Adipocyte (in vitro differentiated cells): ENCODE results near the gene TFEC.
"Not testable (repeated sequence)": the region's sequence is repeated elsewhere in the genome, so short reads cannot be mapped to it uniquely, and the experiment has no call there.

Source experiments
- DNase-seq: peaks from one replicate; pipeline ENCODE4 v3.0.0-alpha.2; 2015; ENCODE audit warnings: low read depth
- H3K27me3 ChIP-seq: replicated peaks from 2 replicates; pipeline ENCODE4 v1.7.0; 2013; ENCODE audit warnings: mild to moderate bottlenecking, low read length, moderate library complexity; ENCODE audit not compliant: control insufficient read depth, insufficient read depth
- H3K36me3 ChIP-seq: 2 replicates; pipeline ENCODE4 v1.7.0; 2013; ENCODE audit warnings: low read length, mild to moderate bottlenecking, moderate library complexity; ENCODE audit not compliant: control insufficient read depth, insufficient read depth, severe bottlenecking
- H3K4me1 ChIP-seq: 2 replicates; pipeline ENCODE4 v1.7.0; 2013; ENCODE audit warnings: mild to moderate bottlenecking, low read length, moderate library complexity; ENCODE audit not compliant: control insufficient read depth, insufficient read depth
- H3K4me3 ChIP-seq: 2 replicates; pipeline ENCODE4 v1.7.0; 2013; ENCODE audit warnings: mild to moderate bottlenecking, low read length, moderate library complexity
- H3K9ac ChIP-seq: 2 replicates; pipeline ENCODE4 v1.7.0; 2013; ENCODE audit warnings: mild to moderate bottlenecking, low read length, moderate library complexity
- H3K9me3 ChIP-seq: 2 replicates; pipeline ENCODE4 v1.7.0; 2013; ENCODE audit warnings: mild to moderate bottlenecking, low read length, moderate library complexity; ENCODE audit not compliant: control insufficient read depth

Gene TFEC

DNA sequence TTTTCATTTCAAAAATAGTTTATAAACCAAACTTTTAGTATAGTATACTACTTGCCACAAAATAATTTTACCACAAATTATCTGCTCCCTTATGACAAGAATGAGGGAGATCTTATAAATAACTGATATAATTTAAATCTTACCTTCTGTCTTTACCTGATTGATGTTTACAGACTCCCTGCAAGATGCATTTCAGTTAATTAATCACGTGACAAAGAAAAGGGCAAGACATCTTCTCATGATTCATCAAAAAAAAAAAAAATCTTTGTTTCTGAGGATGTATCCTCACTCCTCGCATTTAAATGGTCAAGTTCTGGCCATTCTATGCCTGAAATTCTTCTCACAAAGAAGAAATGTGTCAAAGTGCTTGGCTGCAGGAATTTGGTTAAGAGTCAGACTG, 2.3 kb upstream of the TFEC start:
- Histone ChIP-seq H3K4me3 (no peak overlapping the region), H3K27me3 (no peaks in the 10 kb centered on the region), H3K36me3 (no peaks in the 10 kb centered on the region), H3K4me1 (peaks cover 14% of the 10 kb centered on the region), H3K9ac (no peak overlapping the region), H3K9me3 (no peaks in the 10 kb centered on the region)
- DNase-seq, result no peak

DNA sequence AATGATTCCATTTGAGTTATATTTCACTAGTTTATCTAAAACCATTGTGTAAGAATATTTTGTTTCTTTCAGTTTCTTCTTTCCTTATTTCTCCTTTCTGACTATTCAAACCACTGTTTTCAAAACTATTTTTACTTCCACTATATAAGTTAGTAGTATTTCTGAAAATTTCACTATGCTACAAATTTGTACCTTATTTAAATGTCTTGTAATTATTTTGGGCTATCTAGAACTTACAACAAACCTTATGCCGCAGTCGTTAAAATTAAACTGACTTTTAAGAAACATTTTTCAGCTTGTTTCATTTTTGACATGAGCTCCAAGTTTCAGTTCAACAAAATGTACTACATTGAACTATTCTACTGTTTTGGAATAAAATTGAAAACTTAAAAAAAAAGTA, 1.8 kb downstream of the TFEC start:
- Histone ChIP-seq H3K4me1 (peaks cover 28% of the 10 kb centered on the region), H3K9me3 (no peaks in the 10 kb centered on the region)
- no peak for DNase-seq

DNA sequence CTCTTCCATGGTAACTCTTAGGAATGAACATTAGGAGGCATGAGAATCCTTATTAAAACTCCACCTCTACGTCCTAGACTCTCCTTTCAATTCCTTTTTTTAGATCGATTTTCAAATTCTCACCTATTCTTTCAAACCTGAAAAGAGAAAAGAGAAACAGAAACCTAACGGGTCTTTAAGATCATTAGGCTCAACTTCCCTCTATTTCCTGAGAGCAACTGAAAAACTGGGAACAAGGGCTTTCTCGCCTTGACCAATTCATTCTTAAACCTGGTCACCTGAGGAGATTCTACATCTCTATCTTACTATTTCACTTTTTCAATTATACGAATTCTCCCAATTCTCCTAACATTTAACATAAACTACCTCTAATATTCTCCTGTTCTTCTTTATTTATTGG, 2.8 kb downstream of the TFEC start:
- Histone ChIP-seq H3K9me3 (no peaks in the 10 kb centered on the region), H3K4me3 (no peak overlapping the region), H3K9ac (no peak overlapping the region), H3K4me1 (peaks cover 28% of the 10 kb centered on the region), H3K27me3 (no peaks in the 10 kb centered on the region), H3K36me3 (no peaks in the 10 kb centered on the region)
- DNase-seq, result no peak

More for the DNA sequence above, 1.8 kb downstream of the TFEC start:
- Histone ChIP-seq H3K36me3 (no peaks in the 10 kb centered on the region), H3K4me3 (no peak overlapping the region), H3K9ac (no peak overlapping the region), H3K27me3 (no peaks in the 10 kb centered on the region)

DNA sequence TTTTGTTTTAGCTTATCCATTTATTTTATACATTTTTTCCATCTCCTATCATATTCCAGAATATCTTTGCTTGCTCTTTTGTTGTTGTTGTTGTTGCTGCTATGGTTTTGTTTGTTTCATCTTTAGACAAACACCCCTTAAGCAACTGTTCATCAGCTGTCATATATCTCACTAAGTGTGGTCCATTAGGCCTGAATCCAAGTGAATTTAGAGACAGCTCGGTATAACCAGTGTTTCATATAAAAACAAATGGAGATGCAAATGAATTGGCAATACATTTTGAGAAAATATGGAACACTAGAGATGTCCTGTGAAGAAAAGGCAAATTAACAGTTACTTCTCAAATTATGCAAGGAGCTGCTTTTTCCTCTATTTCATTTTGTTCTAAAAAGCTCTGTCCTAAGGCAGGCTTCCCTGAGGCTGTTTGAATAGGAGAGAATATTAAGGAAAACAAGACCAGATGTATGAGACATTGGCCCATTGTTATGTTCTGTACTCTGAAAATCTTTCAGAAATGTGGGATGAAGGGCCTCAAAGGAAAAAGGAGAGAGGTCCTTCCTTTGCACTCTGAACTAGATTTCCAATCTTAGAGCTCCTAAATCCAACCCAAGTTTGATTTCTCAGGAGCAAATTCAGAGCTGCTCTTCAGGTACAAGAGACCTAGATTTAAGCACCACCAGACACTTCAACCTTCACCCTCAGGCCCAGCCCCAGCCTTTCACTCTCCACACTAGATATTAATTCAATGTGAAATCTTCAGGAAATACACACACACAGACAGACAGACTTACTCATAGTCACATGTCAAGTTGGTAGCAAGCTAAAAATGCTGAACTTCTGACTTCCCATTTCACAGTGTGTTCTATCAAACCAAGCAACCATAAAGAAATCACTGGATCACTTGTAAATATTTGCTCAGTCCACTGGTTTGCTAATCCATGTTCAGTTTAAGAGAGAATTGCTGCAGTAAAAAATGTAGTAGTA, 5.4 kb downstream of the TFEC start:
- DNase-seq, result peak; percentile 51
- Histone ChIP-seq H3K27me3 (no peaks in the 10 kb centered on the region), H3K4me1 (peaks cover 14% of the 10 kb centered on the region), H3K9me3 (no peaks in the 10 kb centered on the region), H3K4me3 (no peak overlapping the region), H3K9ac (peak overlapping the region; percentile 30), H3K36me3 (no peaks in the 10 kb centered on the region)

DNA sequence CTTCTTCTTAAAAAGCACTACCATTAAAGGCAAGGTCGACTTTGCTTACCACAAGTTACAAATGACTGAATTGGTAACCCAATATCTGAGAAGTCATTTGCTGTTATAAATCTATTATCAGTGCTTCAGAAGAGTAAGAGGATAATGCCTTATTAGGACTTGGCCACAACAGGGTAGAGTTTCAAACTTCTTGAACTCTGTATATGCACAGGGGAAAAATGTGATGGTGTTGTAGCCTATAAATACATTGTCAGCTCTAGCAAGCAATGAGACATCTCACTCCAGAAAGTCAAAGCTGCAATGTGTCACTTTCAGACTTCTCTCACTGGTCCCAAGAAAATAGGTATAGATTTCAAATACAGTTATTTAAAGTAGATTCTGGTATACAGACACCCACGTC, 9.3 kb downstream of the TFEC start:
- no peak overlapping the region for H3K9ac ChIP-seq
- peaks cover 20% of the 10 kb centered on the region for H3K4me1 ChIP-seq
- no peak for DNase-seq
- no peaks in the 10 kb centered on the region for H3K9me3 ChIP-seq
- no peaks in the 10 kb centered on the region for H3K27me3 ChIP-seq
- H3K4me3 ChIP-seq, result no peak overlapping the region
- no peaks in the 10 kb centered on the region for H3K36me3 ChIP-seq

DNA sequence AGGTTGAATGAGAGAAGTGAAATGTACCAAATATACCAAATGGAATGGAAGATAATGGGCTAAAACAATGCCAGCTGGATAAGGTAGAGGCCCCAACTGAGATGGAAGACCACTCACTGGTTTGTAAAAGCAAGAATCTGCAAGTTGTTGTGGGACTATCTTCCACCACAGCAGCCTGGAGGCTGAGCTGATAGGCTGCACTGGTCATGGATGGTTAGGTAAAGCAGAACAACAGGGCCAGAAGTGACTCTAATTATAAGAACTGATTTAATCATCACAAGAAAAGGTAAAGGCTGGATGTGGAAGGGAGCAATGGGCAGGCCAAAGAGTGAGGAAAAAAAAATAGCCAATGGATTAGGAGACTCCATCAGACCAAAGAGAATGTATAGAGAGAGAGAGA, 11.8 kb downstream of the TFEC start:
- H3K36me3 ChIP-seq, result no peaks in the 10 kb centered on the region
- H3K4me3 ChIP-seq, result no peak overlapping the region
- no peaks in the 10 kb centered on the region for H3K27me3 ChIP-seq
- DNase-seq, result no peak
- H3K4me1 ChIP-seq, result peaks cover 6% of the 10 kb centered on the region
- H3K9ac ChIP-seq, result no peak overlapping the region
- no peaks in the 10 kb centered on the region for H3K9me3 ChIP-seq

DNA sequence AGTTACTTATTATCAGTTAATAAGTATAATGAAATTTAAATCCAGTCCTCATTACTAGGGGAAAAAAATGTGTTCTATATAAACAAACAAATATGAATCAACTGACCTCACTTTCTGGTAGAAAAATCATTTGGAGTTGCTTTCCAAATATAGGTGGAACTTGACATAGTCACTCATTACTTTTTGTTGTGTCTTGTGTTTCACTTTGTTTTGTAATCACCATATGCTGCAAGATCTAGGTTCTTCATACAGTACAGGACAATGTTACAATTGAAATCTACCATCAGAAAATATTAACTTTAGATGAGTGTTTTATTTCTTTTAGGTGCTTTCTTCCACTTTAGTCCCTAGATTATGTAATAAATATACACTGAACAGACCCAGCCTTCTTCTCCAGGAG, 16.9 kb downstream of the TFEC start:
- Histone ChIP-seq H3K4me1 (no peaks in the 10 kb centered on the region), H3K36me3 (no peaks in the 10 kb centered on the region), H3K4me3 (no peak overlapping the region), H3K9me3 (no peaks in the 10 kb centered on the region), H3K27me3 (no peaks in the 10 kb centered on the region), H3K9ac (no peak overlapping the region)
- no peak for DNase-seq

DNA sequence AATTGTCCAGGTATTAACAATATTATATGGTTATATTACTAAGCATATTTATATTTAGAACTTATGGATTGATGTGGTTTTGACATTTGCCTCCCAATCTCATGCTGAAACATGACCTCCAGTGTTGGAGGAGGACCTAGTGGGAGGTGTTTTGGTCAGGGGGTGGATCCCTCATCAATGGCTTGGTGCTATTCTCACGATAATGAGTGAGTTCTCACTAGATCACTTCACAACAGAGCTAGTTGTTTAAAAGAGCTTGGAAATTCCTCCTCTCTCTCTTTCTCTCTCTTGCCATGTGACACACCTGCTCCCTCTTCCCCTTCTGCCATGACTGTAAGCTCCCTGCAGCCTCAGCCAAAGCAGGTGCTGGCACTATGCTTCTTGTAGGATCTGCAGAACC, 19.0 kb downstream of the TFEC start:
- Histone ChIP-seq H3K27me3 (no peaks in the 10 kb centered on the region), H3K4me1 (no peaks in the 10 kb centered on the region), H3K4me3 (no peak overlapping the region), H3K9ac (no peak overlapping the region), H3K36me3 (no peaks in the 10 kb centered on the region), H3K9me3 (no peaks in the 10 kb centered on the region)
- DNase-seq, result no peak

DNA sequence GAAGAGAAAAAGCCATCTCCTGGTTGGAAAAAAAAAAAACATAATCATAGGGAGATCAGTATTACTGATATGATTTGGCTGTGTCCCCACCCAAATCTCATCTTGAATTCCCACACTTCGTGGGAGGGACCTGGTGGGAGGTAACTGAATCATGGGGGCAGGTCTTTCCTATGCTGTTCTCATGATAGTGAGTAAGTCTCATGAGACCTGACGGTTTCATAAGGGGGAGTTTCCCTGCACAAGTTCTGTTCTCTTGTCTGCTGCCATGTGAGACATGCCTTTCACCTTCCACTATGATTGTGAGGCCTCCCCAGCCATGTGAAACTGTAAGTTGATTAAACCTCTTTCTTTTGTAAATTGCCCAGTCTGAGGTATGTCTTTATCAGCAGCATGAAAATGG, 25.8 kb downstream of the TFEC start:
- H3K9ac ChIP-seq, H3K9me3 ChIP-seq, DNase-seq, H3K4me3 ChIP-seq, H3K4me1 ChIP-seq, H3K27me3 ChIP-seq, H3K36me3 ChIP-seq: not testable (repeated sequence)

DNA sequence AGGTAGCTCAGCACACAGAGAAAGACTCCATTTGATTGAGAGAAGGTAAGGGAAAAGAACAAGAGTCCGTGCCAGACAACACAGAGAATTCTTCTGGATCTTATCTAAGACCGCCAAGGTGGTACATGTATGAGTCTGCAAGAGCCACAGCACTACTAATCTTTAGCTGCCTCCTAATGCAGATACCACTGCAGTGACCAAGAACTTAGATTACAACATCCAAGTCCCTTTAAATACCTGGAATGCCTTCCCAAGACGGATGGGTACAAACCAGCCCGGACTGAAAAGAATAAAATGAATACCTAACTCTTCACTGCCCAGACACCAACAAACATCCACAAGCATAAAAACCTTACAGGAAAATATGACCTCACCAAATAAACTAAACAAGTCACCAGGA, 33.3 kb downstream of the TFEC start:
- Histone ChIP-seq H3K27me3 (peaks cover 3% of the 10 kb centered on the region), H3K9ac (no peak overlapping the region), H3K36me3 (no peaks in the 10 kb centered on the region), H3K9me3 (peaks cover 15% of the 10 kb centered on the region), H3K4me3 (no peak overlapping the region), H3K4me1 (no peaks in the 10 kb centered on the region)
- no peak for DNase-seq

DNA sequence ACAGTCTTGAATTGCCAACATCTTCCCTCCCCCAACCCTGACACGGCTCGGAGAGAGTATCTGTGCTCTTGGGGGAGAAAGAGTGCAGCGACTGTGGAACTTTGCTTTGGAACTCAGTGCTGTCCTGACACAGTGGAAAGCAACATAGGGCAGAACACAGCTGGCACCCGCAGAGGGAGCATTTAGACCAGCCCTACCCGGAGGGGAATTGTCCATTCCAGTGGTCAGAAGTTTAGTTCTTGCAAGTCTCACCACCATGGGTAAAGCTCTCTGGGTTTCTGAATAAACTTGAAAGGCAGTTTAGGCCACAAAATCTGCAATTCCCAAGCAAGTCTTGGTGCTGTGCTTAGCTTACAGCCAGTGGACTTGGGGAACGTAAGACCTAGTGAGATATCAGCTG, 34.9 kb downstream of the TFEC start:
- H3K9me3 ChIP-seq, result peaks cover 15% of the 10 kb centered on the region
- H3K27me3 ChIP-seq, result peaks cover 3% of the 10 kb centered on the region
- H3K4me3 ChIP-seq, result no peak overlapping the region
- H3K4me1 ChIP-seq, result no peaks in the 10 kb centered on the region
- no peak overlapping the region for H3K9ac ChIP-seq
- DNase-seq, result no peak
- H3K36me3 ChIP-seq, result no peaks in the 10 kb centered on the region

DNA sequence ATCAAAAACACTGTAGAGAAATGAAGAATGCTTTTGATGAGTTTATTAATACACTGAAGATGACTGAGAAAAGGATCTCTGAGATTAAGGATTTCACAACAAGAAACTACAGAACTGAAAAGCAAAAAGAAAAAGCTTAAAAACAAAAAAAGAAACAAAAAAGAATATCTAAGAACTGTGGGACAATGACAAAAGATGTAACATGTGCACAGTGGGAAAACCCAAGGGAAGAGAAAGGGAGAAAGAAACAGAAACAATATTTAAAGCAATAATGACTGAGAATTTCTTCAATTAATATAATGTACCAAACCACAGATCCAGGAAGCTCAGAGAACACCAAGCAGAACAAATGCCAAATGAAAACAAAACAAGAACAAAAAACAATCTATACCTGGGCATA, 42.2 kb downstream of the TFEC start:
- Histone ChIP-seq H3K9me3 (no peaks in the 10 kb centered on the region), H3K36me3 (no peaks in the 10 kb centered on the region), H3K4me3 (no peak overlapping the region), H3K27me3 (no peaks in the 10 kb centered on the region), H3K9ac (no peak overlapping the region), H3K4me1 (peaks cover 4% of the 10 kb centered on the region)
- DNase-seq, result no peak
